ENCODE results near the gene VMAC.

- TF ChIP-seq CTCF (IDR thresholded peaks at IDR 0.05; ENCODE audit: insufficient read depth, low read depth, low read length) (peak; percentile 7), EZH2 (IDR thresholded peaks at IDR 0.05; ENCODE audit: insufficient read depth, low read length) (no peak)
These were observed 39.8 kb upstream of the VMAC start for GRCh38 chr19:5864725-5865486.
